SJCRH30 (cell line): Measurements from ENCODE around the gene SLCO4A1. TPM values are rescaled to one million over a fixed set of nuclear protein-coding genes. Genes with fewer than 3 reads are reported as not detected.

ENCODE experiments used
- DNase-seq, 2 experiments: peaks; one replicate each; pipeline ENCODE4 v3.0.0-alpha.2; 2015 to 2020
- H3K27ac ChIP-seq: fragments of 250-450 bp; sonication (Bioruptor Pico); 2 replicates; pipeline ENCODE4 v1.5.1; 2020; ENCODE audit warnings: mild to moderate bottlenecking, moderate library complexity
- H3K27me3 ChIP-seq: fragments of 250-450 bp; sonication (Bioruptor Pico); 2 replicates; pipeline ENCODE4 v1.5.1; 2020; ENCODE audit warnings: mild to moderate bottlenecking, moderate library complexity
- H3K36me3 ChIP-seq: fragments of 250-450 bp; sonication (Bioruptor Pico); 2 replicates; pipeline ENCODE4 v1.5.1; 2020; ENCODE audit warnings: mild to moderate bottlenecking, moderate library complexity
- H3K4me1 ChIP-seq: fragments of 250-450 bp; sonication (Bioruptor Pico); 2 replicates; pipeline ENCODE4 v1.5.1; 2020; ENCODE audit warnings: mild to moderate bottlenecking, moderate library complexity
- H3K4me3 ChIP-seq: fragments of 250-450 bp; sonication (Bioruptor Pico); 2 replicates; pipeline ENCODE4 v1.5.1; 2020; ENCODE audit warnings: mild to moderate bottlenecking, moderate library complexity
- H3K9me3 ChIP-seq: fragments of 250-450 bp; sonication (Bioruptor Pico); replicated peaks from 2 replicates; pipeline ENCODE4 v1.5.1; 2020; ENCODE audit warnings: mild to moderate bottlenecking, moderate library complexity
- total RNA-seq: library from RNA; depleted of rRNA; stranded (reverse); fragments of >200 nt; shearing (Covaris generic); gene quantifications from 2 replicates; pipeline ENCODE4 v1.2.3, GENCODE V29; 2014

SLCO4A1 gene
- total RNA-seq, 1 experiment from 2014 or later = 3.9 TPM

GRCh38 chr20:62645613-62646012, 3.3 kb downstream of the SLCO4A1 start:
- Histone ChIP-seq H3K36me3 (no peaks in the 10 kb centered on the region), H3K4me1 (peaks cover 7% of the 10 kb centered on the region; the same call in 1 of the 2 replicates), H3K9me3 (no peaks in the 10 kb centered on the region), H3K4me3 (no peak overlapping the region), H3K27me3 (peaks cover 49% of the 10 kb centered on the region), H3K27ac (no peak overlapping the region)
- no peak for DNase-seq

DNA sequence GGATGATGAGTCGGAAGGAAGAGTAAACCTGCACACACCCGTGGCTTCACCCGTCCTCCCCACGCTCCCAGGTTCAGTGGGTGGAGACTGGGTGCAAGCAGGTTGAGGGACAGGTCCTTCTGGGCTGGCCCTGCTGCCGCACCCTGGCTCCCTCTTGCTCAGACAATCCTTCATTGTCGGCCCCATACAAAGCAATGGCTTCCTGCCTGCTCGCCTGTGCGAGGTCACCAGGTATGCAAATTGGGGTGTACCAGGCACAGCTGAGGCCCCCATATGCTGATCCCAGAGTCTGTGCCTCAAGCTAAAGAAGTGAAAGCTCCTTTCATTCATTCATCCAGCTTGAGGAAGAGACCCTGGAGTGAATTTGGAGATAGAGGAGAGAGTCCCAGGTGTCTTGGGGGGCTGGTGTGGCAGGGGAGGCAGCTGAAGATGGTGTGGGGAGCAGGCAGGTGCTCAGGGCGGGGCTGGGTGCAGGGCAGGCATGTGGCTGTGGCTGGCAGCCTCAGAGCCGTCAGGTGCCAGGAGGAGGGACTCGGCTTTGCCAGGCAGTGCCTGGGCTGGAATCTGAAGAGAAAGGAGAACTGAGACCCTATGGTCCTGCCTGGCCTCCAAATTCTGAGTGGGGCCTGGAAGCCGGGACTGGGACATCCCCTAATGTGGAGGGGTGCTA, 4.7 kb downstream of the SLCO4A1 start:
- Histone ChIP-seq H3K27me3 (peaks cover 35% of the 10 kb centered on the region), H3K4me3 (no peak overlapping the region), H3K9me3 (no peaks in the 10 kb centered on the region), H3K36me3 (no peaks in the 10 kb centered on the region), H3K27ac (no peak overlapping the region), H3K4me1 (peaks cover 14% of the 10 kb centered on the region)
- no peak for DNase-seq

GRCh38 chr20:62647521-62648317, 5.4 kb downstream of the SLCO4A1 start:
- H3K27me3 ChIP-seq = peaks cover 32% of the 10 kb centered on the region
- DNase-seq = peak; percentile 77 to 79
- H3K4me1 ChIP-seq = peaks cover 21% of the 10 kb centered on the region
- no peak overlapping the region for H3K27ac ChIP-seq
- H3K36me3 ChIP-seq = no peaks in the 10 kb centered on the region
- no peak overlapping the region for H3K4me3 ChIP-seq
- no peaks in the 10 kb centered on the region for H3K9me3 ChIP-seq

DNA sequence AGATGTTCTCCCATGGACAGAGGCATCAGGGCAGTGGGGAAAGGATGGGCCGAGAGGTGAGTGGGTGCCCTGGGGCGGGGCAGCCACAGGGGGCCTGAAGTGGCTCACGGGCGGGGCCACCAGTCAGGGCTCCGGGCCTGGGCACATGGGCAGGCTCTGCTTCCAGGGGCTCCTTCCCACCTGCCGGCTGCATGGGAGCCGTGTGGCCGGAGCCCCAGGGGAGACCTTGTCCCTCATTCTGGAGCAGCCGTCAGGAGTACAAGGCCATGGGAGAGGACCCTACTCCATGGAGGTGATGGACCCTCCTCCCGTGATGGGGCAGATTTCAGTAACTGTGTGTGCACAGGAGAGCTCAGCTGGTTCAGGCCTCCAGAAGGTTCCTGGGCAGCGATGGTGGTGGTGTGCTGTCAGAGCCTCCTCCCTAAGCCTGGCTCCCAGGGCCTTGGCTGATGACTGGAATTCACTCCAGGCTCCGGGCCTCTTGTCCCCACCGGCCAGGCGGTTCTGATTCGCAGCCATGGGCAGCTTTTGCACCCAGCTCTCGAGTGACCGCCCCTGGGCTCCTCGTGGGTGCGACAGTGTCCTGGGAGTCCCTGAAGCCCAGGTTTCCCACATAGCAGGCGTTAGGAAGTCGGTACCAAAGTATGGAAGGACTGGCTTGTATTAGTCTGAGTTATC, 6.2 kb downstream of the SLCO4A1 start:
- no peaks in the 10 kb centered on the region for H3K9me3 ChIP-seq
- H3K4me1 ChIP-seq = peaks cover 24% of the 10 kb centered on the region
- no peak overlapping the region for H3K27ac ChIP-seq
- H3K4me3 ChIP-seq = no peak overlapping the region
- no peak for DNase-seq
- no peaks in the 10 kb centered on the region for H3K36me3 ChIP-seq
- peaks cover 25% of the 10 kb centered on the region for H3K27me3 ChIP-seq

DNA sequence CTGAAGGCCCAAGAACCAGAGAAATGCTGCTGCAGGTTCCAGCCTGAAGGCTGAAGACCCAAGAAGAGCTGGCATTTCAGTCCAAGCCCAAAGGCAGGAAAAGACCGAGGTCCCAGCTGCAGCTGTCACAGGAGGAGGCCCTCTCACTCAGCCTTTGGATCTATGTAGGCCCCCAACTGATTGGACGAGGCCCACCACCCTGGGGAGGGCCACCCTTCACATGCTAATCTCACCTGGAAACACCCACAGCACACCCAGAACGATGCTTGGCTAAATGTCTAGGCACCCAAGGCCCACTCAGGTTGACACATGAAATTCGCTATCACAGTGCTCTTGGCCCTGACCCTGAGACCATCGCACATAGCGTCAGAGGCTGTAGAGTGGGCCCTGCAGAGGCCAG, 6.8 kb downstream of the SLCO4A1 start:
- DNase-seq = no peak
- no peak overlapping the region for H3K27ac ChIP-seq
- H3K27me3 ChIP-seq = peaks cover 18% of the 10 kb centered on the region; the same call in 1 of the 2 replicates
- H3K9me3 ChIP-seq = no peaks in the 10 kb centered on the region
- H3K4me3 ChIP-seq = no peak overlapping the region
- H3K36me3 ChIP-seq = no peaks in the 10 kb centered on the region
- H3K4me1 ChIP-seq = peaks cover 24% of the 10 kb centered on the region

DNA sequence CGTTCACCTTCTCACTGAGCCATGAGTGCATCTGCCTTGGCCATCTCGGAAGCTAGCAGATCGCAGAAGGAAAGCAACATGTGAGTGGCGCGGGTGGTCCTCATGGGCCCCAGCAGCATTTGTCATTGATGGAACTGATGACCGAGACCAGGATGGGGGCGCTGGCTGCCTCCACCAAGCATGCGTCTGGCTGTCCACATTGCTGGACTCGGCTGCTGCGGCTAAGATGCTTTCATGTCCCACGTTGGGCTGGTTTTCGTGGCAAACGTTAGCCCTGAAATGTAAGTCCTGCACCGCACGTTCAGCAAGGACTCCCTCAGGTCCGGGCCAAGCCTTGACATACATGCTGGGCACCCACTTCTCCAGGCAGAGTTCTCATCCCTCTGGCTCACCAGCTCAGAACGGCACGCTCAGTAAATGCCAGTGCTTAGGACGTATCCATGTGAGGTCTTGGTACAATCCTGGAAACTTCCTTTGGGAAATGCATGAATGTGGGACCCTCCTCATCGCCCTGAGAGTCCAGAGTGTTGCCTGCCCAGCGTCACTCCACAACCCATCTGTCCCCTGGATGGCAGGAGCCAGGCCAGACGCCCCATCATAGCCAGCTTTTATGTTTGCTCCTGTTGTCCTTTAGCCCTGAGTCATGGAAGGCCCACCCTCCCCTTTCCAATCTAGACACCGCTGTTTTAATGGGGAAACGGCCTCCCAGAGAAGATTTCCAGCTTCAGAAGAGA, 8.4 kb downstream of the SLCO4A1 start:
- Histone ChIP-seq H3K9me3 (no peaks in the 10 kb centered on the region), H3K36me3 (no peaks in the 10 kb centered on the region), H3K4me3 (no peak overlapping the region), H3K4me1 (peaks cover 24% of the 10 kb centered on the region), H3K27me3 (peaks cover 14% of the 10 kb centered on the region; the same call in 1 of the 2 replicates), H3K27ac (no peak overlapping the region)
- DNase-seq = no peak

- peaks cover 14% of the 10 kb centered on the region; the same call in 1 of the 2 replicates for H3K27me3 ChIP-seq
- H3K36me3 ChIP-seq = no peaks in the 10 kb centered on the region
- peak; percentile 66 to 71 for DNase-seq
- peaks cover 24% of the 10 kb centered on the region for H3K4me1 ChIP-seq
- H3K4me3 ChIP-seq = no peak overlapping the region
- H3K27ac ChIP-seq = no peak overlapping the region
- H3K9me3 ChIP-seq = no peaks in the 10 kb centered on the region
Measured at GRCh38 chr20:62651285-62652021, 9.2 kb downstream of the SLCO4A1 start.

GRCh38 chr20:62652041-62652893, 10.0 kb downstream of the SLCO4A1 start:
- no peaks in the 10 kb centered on the region for H3K9me3 ChIP-seq
- H3K27ac ChIP-seq = no peak overlapping the region
- peak overlapping the region; percentile 29 for H3K4me3 ChIP-seq
- DNase-seq = peak; percentile 87 to 88
- no peaks in the 10 kb centered on the region for H3K36me3 ChIP-seq
- peaks cover 9% of the 10 kb centered on the region; the same call in 1 of the 2 replicates for H3K27me3 ChIP-seq
- peaks cover 24% of the 10 kb centered on the region for H3K4me1 ChIP-seq

DNA sequence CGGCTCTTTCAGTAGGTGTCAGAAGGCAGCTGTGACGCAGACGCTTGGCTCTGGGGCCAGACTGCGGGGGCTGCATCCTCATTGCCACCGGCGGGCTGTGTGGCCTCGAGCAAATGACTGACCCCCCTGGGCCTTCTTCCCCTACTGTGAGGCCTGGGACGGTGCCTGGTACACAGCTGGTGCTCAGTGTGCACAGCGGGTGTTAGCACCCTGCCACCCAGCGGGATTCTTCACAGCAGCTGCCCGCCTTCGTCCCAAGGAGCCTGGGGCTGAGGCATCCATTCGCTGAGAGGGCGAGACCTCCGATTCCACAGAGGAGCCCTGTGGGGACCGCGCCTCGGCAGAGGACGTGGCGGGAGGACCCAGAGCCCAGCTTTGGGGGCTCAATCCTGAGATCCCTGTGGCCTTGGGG, 10.6 kb downstream of the SLCO4A1 start:
- Histone ChIP-seq H3K4me1 (peaks cover 19% of the 10 kb centered on the region), H3K4me3 (no peak overlapping the region), H3K27me3 (peaks cover 3% of the 10 kb centered on the region; the same call in 1 of the 2 replicates), H3K27ac (no peak overlapping the region), H3K9me3 (no peaks in the 10 kb centered on the region), H3K36me3 (no peaks in the 10 kb centered on the region)
- no peak for DNase-seq

- no peak for DNase-seq
- no peaks in the 10 kb centered on the region for H3K9me3 ChIP-seq
- no peaks in the 10 kb centered on the region for H3K36me3 ChIP-seq
- H3K27me3 ChIP-seq = no peaks in the 10 kb centered on the region
- H3K4me3 ChIP-seq = no peak overlapping the region
- H3K4me1 ChIP-seq = peaks cover 16% of the 10 kb centered on the region
- H3K27ac ChIP-seq = no peak overlapping the region
Measured at GRCh38 chr20:62653373-62653772, 11.1 kb downstream of the SLCO4A1 start.

DNA sequence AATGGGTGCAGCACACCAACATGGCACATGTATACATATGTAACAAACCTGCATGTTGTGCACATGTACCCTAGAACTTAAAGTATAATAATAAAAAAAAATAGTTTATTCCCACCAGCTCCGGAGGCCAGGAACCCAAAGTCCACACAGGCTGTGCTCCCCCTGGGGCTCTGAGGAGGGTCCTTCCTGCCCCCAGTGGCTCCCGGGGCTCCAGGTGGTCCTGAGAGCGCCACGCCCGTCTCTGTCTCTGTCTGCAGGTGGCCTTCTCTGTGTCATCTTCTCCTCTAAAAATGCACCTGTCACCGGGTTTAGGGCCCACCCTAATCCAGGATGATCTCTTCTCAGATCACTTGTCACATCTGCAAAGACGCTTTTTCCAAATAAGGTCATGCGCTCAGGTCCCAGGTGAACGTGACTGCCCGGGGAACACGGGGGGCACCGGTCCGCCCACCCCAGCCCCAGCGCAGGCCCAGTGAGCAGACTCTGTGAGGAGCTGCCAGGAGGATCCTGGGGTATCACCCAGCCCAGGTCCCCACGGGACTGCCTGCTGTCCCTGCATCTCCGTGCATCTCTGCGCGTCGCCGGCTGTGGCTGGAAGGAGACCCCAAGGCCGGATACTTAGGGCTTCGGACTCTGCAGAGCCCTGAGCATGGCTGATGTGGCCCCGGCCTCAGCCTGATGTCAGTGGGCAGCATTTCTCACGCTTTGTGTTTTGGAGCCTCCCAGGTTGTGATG, 11.8 kb downstream of the SLCO4A1 start:
- Histone ChIP-seq H3K27me3 (no peaks in the 10 kb centered on the region), H3K36me3 (no peaks in the 10 kb centered on the region)
- no peak for DNase-seq

DNA sequence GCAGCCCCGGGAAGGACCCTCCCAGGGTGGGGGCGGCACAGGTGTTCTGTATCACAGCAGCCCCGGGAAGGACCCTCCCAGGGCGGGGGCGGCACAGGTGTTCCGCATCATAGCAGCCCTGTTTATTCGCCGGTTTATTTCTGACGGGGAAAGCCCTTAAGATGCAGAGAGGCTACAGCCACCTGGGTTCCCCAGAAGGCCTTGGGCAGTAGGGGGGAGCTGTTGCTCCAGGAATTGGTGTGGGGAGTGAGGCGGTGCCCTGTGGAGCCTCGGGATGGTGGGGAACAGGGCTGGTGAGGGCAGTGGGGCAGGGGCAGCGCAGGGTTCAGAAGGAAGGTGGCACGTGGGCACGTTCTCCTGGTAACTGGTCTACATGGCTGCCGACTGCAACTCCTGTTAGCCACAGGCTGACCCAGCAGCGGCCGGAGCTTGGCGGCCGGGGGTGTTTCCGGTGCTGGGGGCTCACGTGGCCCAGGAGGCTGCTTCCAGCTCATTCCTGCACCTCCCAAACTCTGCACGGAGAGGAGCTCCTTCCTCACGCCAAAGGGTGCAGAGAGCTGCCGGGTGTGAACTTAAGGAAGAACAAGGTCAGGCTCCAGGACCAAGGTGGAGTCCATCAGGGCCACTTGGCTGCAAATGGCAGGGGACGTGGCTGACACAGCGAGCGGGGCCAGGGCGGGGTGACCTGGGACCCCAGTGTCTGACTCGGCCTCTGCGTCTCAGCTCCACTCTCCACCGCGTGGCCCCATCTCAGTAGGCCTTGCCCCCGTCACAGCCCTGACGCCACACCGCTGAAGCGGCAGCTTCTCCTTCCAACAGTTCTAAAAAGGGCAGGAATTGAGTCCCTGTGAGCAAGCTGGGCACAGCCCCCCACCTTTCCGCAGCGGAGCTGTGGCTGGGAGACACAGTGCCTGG, 13.2 kb downstream of the SLCO4A1 start:
- H3K4me3 ChIP-seq = no peak overlapping the region

More for the DNA sequence above, 11.8 kb downstream of the SLCO4A1 start:
- Histone ChIP-seq H3K27ac (no peak overlapping the region), H3K9me3 (no peaks in the 10 kb centered on the region), H3K4me3 (no peak overlapping the region), H3K4me1 (peaks cover 16% of the 10 kb centered on the region)

More for the DNA sequence above, 13.2 kb downstream of the SLCO4A1 start:
- H3K4me1 ChIP-seq = peaks cover 16% of the 10 kb centered on the region
- no peaks in the 10 kb centered on the region for H3K27me3 ChIP-seq
- no peak for DNase-seq
- H3K27ac ChIP-seq = no peak overlapping the region
- H3K9me3 ChIP-seq = no peaks in the 10 kb centered on the region
- H3K36me3 ChIP-seq = no peaks in the 10 kb centered on the region
